Epithelial cell of esophagus (primary cell): ENCODE results near the gene CENPS.
"Not testable (repeated sequence)": the region's sequence is repeated elsewhere in the genome, so short reads cannot be mapped to it uniquely, and the experiment has no call there.

Experiments used
- DNase-seq: peaks from one replicate; pipeline ENCODE4 v3.0.0; 2010; ENCODE audit warnings: low read depth
- H3K4me3 ChIP-seq: 2 replicates; pipeline ENCODE4 v1.5.1; 2011; ENCODE audit warnings: mild to moderate bottlenecking, low read length, control low read depth
- CTCF ChIP-seq: IDR thresholded peaks from 2 replicates; pipeline ENCODE4 v1.5.1; 2011; ENCODE audit warnings: low read depth, mild to moderate bottlenecking, low read length, control low read depth, inconsistent platforms; ENCODE audit not compliant: insufficient read depth; ENCODE audit errors: missing control alignments

CENPS gene

GRCh38 chr1:10401281-10401680 lies 29.0 kb upstream of the CENPS start:
- H3K4me3 ChIP-seq = no peak overlapping the region
- no peak for TF ChIP-seq CTCF
- peak; percentile 35 for DNase-seq

- DNase-seq = no peak
- no peak overlapping the region for H3K4me3 ChIP-seq
- no peak for TF ChIP-seq CTCF
Observed at GRCh38 chr1:10402729-10403274, 27.4 kb upstream of the CENPS start.

GRCh38 chr1:10407201-10407600 lies 23.0 kb upstream of the CENPS start:
- H3K4me3 ChIP-seq = no peak overlapping the region
- DNase-seq = no peak
- no peak for TF ChIP-seq CTCF

GRCh38 chr1:10415211-10415930 lies 14.9 kb upstream of the CENPS start:
- no peak for TF ChIP-seq CTCF
- no peak overlapping the region for H3K4me3 ChIP-seq
- peak; percentile 80 for DNase-seq

GRCh38 chr1:10415967-10416366 lies 14.3 kb upstream of the CENPS start:
- DNase-seq, H3K4me3 ChIP-seq: not testable (repeated sequence)

- DNase-seq, H3K4me3 ChIP-seq: not testable (repeated sequence)
Observed at GRCh38 chr1:10418741-10419140, 11.5 kb upstream of the CENPS start.

- TF ChIP-seq CTCF = no peak
- H3K4me3 ChIP-seq = no peak overlapping the region
- no peak for DNase-seq
Observed at GRCh38 chr1:10419351-10419750, 10.9 kb upstream of the CENPS start.

GRCh38 chr1:10421637-10422036 lies 8.6 kb upstream of the CENPS start:
- no peak for DNase-seq
- no peak overlapping the region for H3K4me3 ChIP-seq
- TF ChIP-seq CTCF = no peak
